Fibroblast of skin of scalp (primary cell): ENCODE measurements around the gene XCL1.

Experiments used
- DNase-seq: peaks from one replicate; pipeline ENCODE4 v3.0.0-alpha.2; 2013

XCL1 gene

GRCh38 chr1:168607872-168608428 lies 31.5 kb downstream of the XCL1 start:
- DNase-seq, result no peak

- peak; percentile 27 for DNase-seq
Observed at GRCh38 chr1:168608796-168609715, 32.7 kb downstream of the XCL1 start.

- DNase-seq, result no peak
Observed at GRCh38 chr1:168609741-168610510, 33.5 kb downstream of the XCL1 start.

- DNase-seq, result no peak
Observed at GRCh38 chr1:168613038-168613451, 36.6 kb downstream of the XCL1 start.

GRCh38 chr1:168613691-168614231 lies 37.4 kb downstream of the XCL1 start:
- peak; percentile 56 for DNase-seq

GRCh38 chr1:168614235-168614634 lies 37.8 kb downstream of the XCL1 start:
- no peak for DNase-seq

GRCh38 chr1:168615965-168616364 lies 39.6 kb downstream of the XCL1 start:
- DNase-seq, result no peak

GRCh38 chr1:168617974-168618750 lies 41.8 kb downstream of the XCL1 start:
- DNase-seq, result no peak

GRCh38 chr1:168618886-168619285 lies 42.5 kb downstream of the XCL1 start:
- DNase-seq, result no peak

- DNase-seq, result peak; percentile 67
Observed at GRCh38 chr1:168621356-168621755, 45.0 kb downstream of the XCL1 start.

- peak; percentile 56 for DNase-seq
Observed at GRCh38 chr1:168623003-168623828, 46.8 kb downstream of the XCL1 start.

GRCh38 chr1:168623831-168624230 lies 47.4 kb downstream of the XCL1 start:
- no peak for DNase-seq

GRCh38 chr1:168626326-168626725 lies 49.9 kb downstream of the XCL1 start:
- no peak for DNase-seq

- no peak for DNase-seq
Observed at GRCh38 chr1:168627370-168627769, 51.0 kb downstream of the XCL1 start.

GRCh38 chr1:168628807-168629206 lies 52.4 kb downstream of the XCL1 start:
- peak; percentile 55 for DNase-seq

- DNase-seq, result no peak
Observed at GRCh38 chr1:168629466-168629865, 53.1 kb downstream of the XCL1 start.
